IPS DF 4.7 (cell line): Measurements from ENCODE around the gene PRAMEF1.
"Not testable (repeated sequence)": the region's sequence is repeated elsewhere in the genome, so short reads cannot be mapped to it uniquely, and the experiment has no call there.

Source experiments
- DNase-seq: peaks from one replicate; pipeline ENCODE4 v3.0.0-alpha.2; 2013; ENCODE audit warnings: low spot score; ENCODE audit errors: extremely low read depth

PRAMEF1 gene

GRCh38 chr1:12775443-12775842, 15.8 kb upstream of the PRAMEF1 start:
- DNase-seq, result no peak

GRCh38 chr1:12776801-12777557, 14.2 kb upstream of the PRAMEF1 start:
- DNase-seq, result no peak

GRCh38 chr1:12778061-12778460, 13.1 kb upstream of the PRAMEF1 start:
- DNase-seq, result no peak

GRCh38 chr1:12778907-12779306, 12.3 kb upstream of the PRAMEF1 start:
- DNase-seq, result no peak

GRCh38 chr1:12781488-12781887, 9.7 kb upstream of the PRAMEF1 start:
- DNase-seq, result not testable (repeated sequence)

- not testable (repeated sequence) for DNase-seq
Observed at GRCh38 chr1:12783783-12784182, 7.4 kb upstream of the PRAMEF1 start.

GRCh38 chr1:12784729-12785128, 6.5 kb upstream of the PRAMEF1 start:
- DNase-seq, result not testable (repeated sequence)

- DNase-seq, result no peak
Observed at GRCh38 chr1:12798911-12799310, 7.7 kb downstream of the PRAMEF1 start.

- no peak for DNase-seq
Observed at GRCh38 chr1:12799730-12800129, 8.5 kb downstream of the PRAMEF1 start.

GRCh38 chr1:12809933-12810332, 18.7 kb downstream of the PRAMEF1 start:
- no peak for DNase-seq

- DNase-seq, result no peak
Observed at GRCh38 chr1:12810691-12811408, 19.7 kb downstream of the PRAMEF1 start.

- no peak for DNase-seq
Observed at GRCh38 chr1:12811409-12811784, 20.2 kb downstream of the PRAMEF1 start.

GRCh38 chr1:12819061-12819460, 27.9 kb downstream of the PRAMEF1 start:
- DNase-seq, result not testable (repeated sequence)

- not testable (repeated sequence) for DNase-seq
Observed at GRCh38 chr1:12831310-12831709, 40.1 kb downstream of the PRAMEF1 start, which contains the start of gene PRAMEF11. PRAMEF11 (minus strand) TSS chr1:12831410; CDS start chr1:12828789, 2,621 bp downstream.

- DNase-seq, result not testable (repeated sequence)
Observed at GRCh38 chr1:12833251-12833650, 42.1 kb downstream of the PRAMEF1 start.
